GM19193 (cell line): ENCODE results near the gene CDK6.

Source experiments
- POLR2A ChIP-seq: IDR thresholded peaks from 4 replicates; pipeline ENCODE4 v1.6.1; 2011; ENCODE audit not compliant: insufficient read depth, insufficient read length; ENCODE audit errors: extremely low read depth

CDK6 gene

GRCh38 chr7:92668564-92668963, 167.8 kb downstream of the CDK6 start:
- no peak for TF ChIP-seq POLR2A

GRCh38 chr7:92667816-92668535, 168.4 kb downstream of the CDK6 start:
- TF ChIP-seq POLR2A: no peak

GRCh38 chr7:92665926-92666325, 170.4 kb downstream of the CDK6 start:
- TF ChIP-seq POLR2A: no peak

GRCh38 chr7:92661651-92662050, 174.7 kb downstream of the CDK6 start:
- no peak for TF ChIP-seq POLR2A

- TF ChIP-seq POLR2A: no peak
Observed at GRCh38 chr7:92658671-92659070, 177.7 kb downstream of the CDK6 start.

- no peak for TF ChIP-seq POLR2A
Observed at GRCh38 chr7:92657391-92657790, 179.0 kb downstream of the CDK6 start.

GRCh38 chr7:92656121-92656520, 180.3 kb downstream of the CDK6 start:
- TF ChIP-seq POLR2A: no peak

- no peak for TF ChIP-seq POLR2A
Observed at GRCh38 chr7:92655346-92655884, 181.0 kb downstream of the CDK6 start.

GRCh38 chr7:92653136-92653535, 183.2 kb downstream of the CDK6 start:
- no peak for TF ChIP-seq POLR2A

- no peak for TF ChIP-seq POLR2A
Observed at GRCh38 chr7:92652536-92652935, 183.8 kb downstream of the CDK6 start.

GRCh38 chr7:92650391-92650790, 186.0 kb downstream of the CDK6 start:
- TF ChIP-seq POLR2A: no peak

- TF ChIP-seq POLR2A: no peak
Observed at GRCh38 chr7:92648067-92648466, 188.3 kb downstream of the CDK6 start.

GRCh38 chr7:92647652-92648051, 188.7 kb downstream of the CDK6 start:
- no peak for TF ChIP-seq POLR2A

- no peak for TF ChIP-seq POLR2A
Observed at GRCh38 chr7:92647011-92647625, 189.3 kb downstream of the CDK6 start.

GRCh38 chr7:92645114-92646061, 191.0 kb downstream of the CDK6 start:
- TF ChIP-seq POLR2A: no peak
